HepG2 (cell line): ENCODE measurements around the gene PRKAG1. TPM values are rescaled to one million over a fixed set of nuclear protein-coding genes. Genes with fewer than 3 reads are reported as not detected.

Experiments used
- ATAC-seq: fragments of 200-7000 bp; cut with Tn5 transposase; 3 replicates; pipeline ENCODE4 v1.9.1; 2020; ENCODE audit warnings: mild to moderate bottlenecking, moderate library complexity
- BruUV-seq: library from RNA; stranded (reverse); fragments of 400-500 nt; replicated peaks from 2 replicates; lab custom pipeline; 2021; lab: Mats Ljungman, UMichigan
- CTCF ChIA-PET: fragments of 300-600 bp; formaldehyde crosslinking; extraction: SDS; loops from one replicate; lab custom pipeline; 2021; ENCODE audit warnings: low total read pairs, inconsistent platforms, low intra/inter-chr PET ratio; lab: Yijun Ruan, JAX
- POLR2A ChIA-PET: fragments of 350-600 bp; sonication (Branson Sonifier 250); formaldehyde crosslinking; loops from one replicate; lab custom pipeline; 2020; ENCODE audit warnings: antibody characterized with exemption, inconsistent platforms; lab: Yijun Ruan, JAX
- DNase-seq: peaks from one replicate; pipeline ENCODE4 v3.0.0-alpha.2; 2015; ENCODE audit warnings: low spot score
- FAIRE-seq: peaks from 3 replicates; lab custom pipeline; 2011; peaks lifted over from hg19 to GRCh38; lab: Jason Lieb, UNC
- H2AFZ ChIP-seq: one replicate; pipeline ENCODE4 v1.6.1; 2011; ENCODE audit warnings: low read length, inconsistent platforms
- H3K27ac ChIP-seq: fragments of 300-600 bp; 3 replicates; pipeline ENCODE4 v1.8.0; 2011; ENCODE audit warnings: mixed run types, mild to moderate bottlenecking, mixed read lengths, low read length, inconsistent platforms; ENCODE audit not compliant: insufficient read depth; ENCODE audit errors: extremely low read length
- H3K27me3 ChIP-seq, 2 experiments: fragments of 200-600 bp in 1 of 2; 2 replicates in 1 of 2; 3 replicates in 1 of 2; pipeline versions ENCODE4 v1.6.0 to v1.8.0; 2011; ENCODE audit warnings: low read length in 2 of 2, mild to moderate bottlenecking in 2 of 2, moderate library complexity in 2 of 2, inconsistent platforms in 1 of 2; ENCODE audit not compliant: insufficient read depth in 2 of 2, control insufficient read depth in 1 of 2
- H3K36me3 ChIP-seq, 2 experiments: fragments of 200-600 bp in 1 of 2; replicated peaks in 1 of 2; 2 replicates in 1 of 2; 3 replicates in 1 of 2; pipeline versions ENCODE4 v1.5.1 to v1.8.0; 2011; ENCODE audit warnings: low read length in 2 of 2, inconsistent platforms in 1 of 2; ENCODE audit not compliant: insufficient read depth in 2 of 2, control insufficient read depth in 1 of 2
- H3K4me1 ChIP-seq: 2 replicates; pipeline ENCODE4 v1.5.1; 2012; ENCODE audit warnings: low read length, inconsistent platforms; ENCODE audit not compliant: insufficient read depth
- H3K4me2 ChIP-seq: 2 replicates; pipeline ENCODE4 v1.6.0; 2011; ENCODE audit warnings: low read depth, low read length, inconsistent platforms
- H3K4me3 ChIP-seq, 3 experiments: fragments of 200-600 bp in 1 of 3; sonication (generic), shearing (Covaris generic) in 1 of 3; replicated peaks in 1 of 3; 2 replicates each; pipeline ENCODE4 v1.5.1; 2011 to 2016; ENCODE audit warnings: low read length in 3 of 3, inconsistent platforms in 2 of 3, low read depth in 2 of 3, mild to moderate bottlenecking in 2 of 3, control low read depth in 1 of 3, mixed read lengths in 1 of 3; ENCODE audit not compliant: insufficient read depth in 1 of 3
- H3K79me2 ChIP-seq: one replicate; pipeline ENCODE4 v1.6.1; 2011; ENCODE audit warnings: low read length, inconsistent platforms; ENCODE audit not compliant: insufficient read depth
- H3K9ac ChIP-seq: 2 replicates; pipeline ENCODE4 v1.6.0; 2011; ENCODE audit warnings: mild to moderate bottlenecking, low read depth, low read length, inconsistent platforms; ENCODE audit not compliant: insufficient read depth
- H3K9me3 ChIP-seq: 2 replicates; pipeline ENCODE4 v1.5.1; 2012; ENCODE audit warnings: mild to moderate bottlenecking, low read length
- H4K20me1 ChIP-seq: 2 replicates; pipeline ENCODE4 v1.6.0; 2011; ENCODE audit warnings: inconsistent platforms, mild to moderate bottlenecking, low read length, moderate library complexity; ENCODE audit not compliant: insufficient read depth
- AGO2 ChIP-seq: fragments of 200-400 bp; formaldehyde crosslinking; optimal IDR thresholded peaks from 2 replicates; pipeline ENCODE3; 2017; ENCODE audit warnings: mild to moderate bottlenecking, low read depth, low read length, moderate library complexity
- FOXJ3 ChIP-seq: sonication (generic); formaldehyde crosslinking; IDR thresholded peaks from 2 replicates; pipeline ENCODE4 v1.4.0; 2020; ENCODE audit warnings: missing genetic modification reagents, mild to moderate bottlenecking, borderline replicate concordance
- HNRNPL ChIP-seq: fragments of 200-400 bp; formaldehyde crosslinking; IDR thresholded peaks from 2 replicates; pipeline ENCODE4 v1.6.1; 2017; ENCODE audit warnings: mild to moderate bottlenecking, low read depth, low read length
- MTA3 ChIP-seq: sonication (generic); formaldehyde crosslinking; IDR thresholded peaks from 2 replicates; pipeline ENCODE4 v1.4.0; 2020; ENCODE audit warnings: missing genetic modification reagents
- PHB2 ChIP-seq: fragments of 450-650 bp; IDR thresholded peaks from 2 replicates; pipeline ENCODE4 v1.6.1; 2018; ENCODE audit not compliant: partially characterized antibody
- POLR2A ChIP-seq, 2 experiments: IDR thresholded peaks; 2 replicates each; pipeline ENCODE4 v1.6.1; 2011; ENCODE audit warnings: low read depth in 2 of 2, low read length in 2 of 2, mild to moderate bottlenecking in 1 of 2, moderate library complexity in 1 of 2; ENCODE audit not compliant: insufficient read depth in 1 of 2
- RBM22 ChIP-seq: fragments of 200-400 bp; formaldehyde crosslinking; optimal IDR thresholded peaks from 2 replicates; pipeline ENCODE3; 2017; ENCODE audit warnings: mild to moderate bottlenecking, low read length, moderate library complexity
- RERE ChIP-seq: IDR thresholded peaks from 2 replicates; pipeline ENCODE4 v1.6.1; 2016; ENCODE audit warnings: low read depth, missing genetic modification reagents, missing compliant biosample characterization
- ZFP36 ChIP-seq: fragments of 150-350 bp; IDR thresholded peaks from 2 replicates; pipeline ENCODE4 v1.6.1; 2018; ENCODE audit warnings: borderline replicate concordance, low read length, low read depth; ENCODE audit not compliant: partially characterized antibody
- ZFP36L1 ChIP-seq: sonication (generic); formaldehyde crosslinking; IDR thresholded peaks from 2 replicates; pipeline ENCODE4 v1.8.0; 2022; ENCODE audit warnings: mild to moderate bottlenecking, missing genetic modification reagents, moderate library complexity
- ZNF546 ChIP-seq: sonication (generic); formaldehyde crosslinking; conservative IDR thresholded peaks from 2 replicates; pipeline ENCODE4 v1.8.1; 2023; ENCODE audit warnings: mild to moderate bottlenecking, missing genetic modification reagents
- ZNF747 ChIP-seq: sonication (generic); formaldehyde crosslinking; IDR thresholded peaks from 2 replicates; pipeline ENCODE4 v1.8.1; 2023; ENCODE audit warnings: missing genetic modification reagents, mild to moderate bottlenecking, borderline replicate concordance
- WGBS: methylation state at CpG from one replicate; pipeline ENCODE4 v1.1.6; 2017; ENCODE audit warnings: low lambda C conversion rate; 5-methylcytosine and 5-hydroxymethylcytosine counted together
- in situ Hi-C: cut with HindIII; loops from 2 replicates; pipeline ENCODE4 v1.10.0; 2017; ENCODE audit warnings: low pct_unique_long_range_greater_than_20kb; ENCODE audit not compliant: extremely low pct_ligation_motif_present
- intact Hi-C: fragments of 100-400 bp; cut with micrococcal nuclease; formaldehyde crosslinking; loops from one replicate; pipeline ENCODE4 v1.10.0; 2022; ENCODE audit not compliant: unreplicated experiment
- polyA plus RNA-seq, 8 experiments: library from polyadenylated mRNA; depleted of rRNA in 3 of 8; stranded (reverse) in 7 of 8; unstranded in 1 of 8; fragments of >200 nt; fragmentation: Illumina TruSeq in 4 of 8; extraction: Trizol in 4 of 8; gene quantifications; 2 replicates each; pipeline versions ENCODE4 v1.2.1 to v1.2.3, GENCODE V29; 2011 to 2016; ENCODE audit warnings: low read depth in 4 of 8, missing spikeins in 1 of 8, mixed read lengths in 1 of 8; ENCODE audit not compliant: insufficient read depth in 1 of 8
- total RNA-seq, 5 experiments: library from RNA; depleted of rRNA; stranded (reverse); fragments of >200 nt; fragmentation: Illumina TruSeq; extraction: Trizol; gene quantifications; 2 replicates each; pipeline ENCODE4 v1.2.3, GENCODE V29; 2016; ENCODE audit warnings: low read depth in 1 of 5
- TF ChIP-seq, protein P1 (sequence below): sonication (generic); formaldehyde crosslinking; IDR thresholded peaks from 2 replicates; pipeline ENCODE4 v1.5.1; 2020; ENCODE audit warnings: mild to moderate bottlenecking, missing genetic modification reagents, borderline replicate concordance

Gene PRKAG1
- total and polyA plus RNA-seq, 2 of the 13 experiments (the other 11 are each of a cell fraction or from before 2014, with no cell fraction given): 26.1 to 32.8 TPM

DNA sequence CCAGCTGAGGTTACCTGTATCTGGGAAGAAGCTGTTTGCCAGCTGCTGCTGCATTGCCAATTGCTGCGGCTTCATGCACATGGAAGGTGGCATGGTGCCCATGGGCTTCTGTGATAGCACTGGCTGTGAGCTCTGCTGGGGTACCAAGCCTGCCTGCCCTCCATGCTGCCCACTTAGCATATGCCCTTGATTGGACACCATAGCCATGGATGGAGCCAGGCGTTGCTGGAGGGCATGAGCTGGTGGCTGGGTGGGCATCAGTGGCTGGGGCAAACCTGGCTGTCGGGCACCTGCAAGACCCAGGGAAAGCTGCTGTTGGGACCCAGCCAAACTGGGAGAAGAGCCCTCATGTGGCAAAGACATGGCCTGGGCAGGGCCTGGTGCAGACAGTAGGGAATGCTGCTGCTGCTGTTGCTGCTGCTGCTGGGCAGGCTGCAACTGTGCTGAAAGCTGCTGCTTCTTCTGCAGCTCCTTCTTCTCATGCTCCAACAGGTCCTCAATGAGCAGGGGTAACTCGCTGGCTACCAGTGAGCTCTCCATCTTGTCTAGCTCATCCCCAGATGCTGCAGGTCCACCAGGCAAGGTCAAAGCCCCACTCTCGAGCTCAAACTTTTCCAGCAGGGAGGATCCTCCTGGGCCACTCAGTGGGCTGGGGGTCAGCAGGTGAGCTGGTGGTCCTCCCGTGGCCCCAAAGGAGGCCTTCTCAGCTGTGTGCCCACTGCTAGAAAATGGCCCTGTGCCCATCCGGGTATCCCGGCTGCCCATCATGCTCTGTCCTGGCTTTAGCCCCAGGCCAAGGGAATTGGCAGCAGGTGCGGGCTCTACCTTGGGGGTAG is 18.8 kb upstream of the PRKAG1 start:
- no peak overlapping the region for H3K27ac ChIP-seq
- DNase-seq (no peak), FAIRE-seq (no peak), ATAC-seq (no peak)
- no peaks in the 10 kb centered on the region for H3K79me2 ChIP-seq
- 98% methylated on average over 7 of the region's 9 CpGs for WGBS
- no peaks in the 10 kb centered on the region for H3K4me1 ChIP-seq
- no TSS peak for BruUV-seq
- no peaks in the 10 kb centered on the region for H4K20me1 ChIP-seq
- no peaks in the 10 kb centered on the region for H3K9me3 ChIP-seq
- no peak overlapping the region for H2AFZ ChIP-seq
- no peak overlapping the region for H3K9ac ChIP-seq
- CTCF ChIA-PET: no interaction called here
- no peak overlapping the region for H3K4me3 ChIP-seq
- in situ Hi-C loops: no loop called here
- peaks cover 53 to 92% of the 10 kb centered on the region in 2 experiments; a peak in 4 of 5 replicates for H3K36me3 ChIP-seq
- intact Hi-C loops: no loop called here
- POLR2A ChIA-PET: interaction anchor here (0.8 to 1.3 kb wide), 2 partner anchors 14 to 19 kb away, joined by 3 read pairs; no protein-coding TSS in a partner anchor
- no peaks in the 10 kb centered on the region for H3K27me3 ChIP-seq
- H3K4me2 ChIP-seq: no peak overlapping the region
- TF ChIP-seq MTA3 (no peak), POLR2A (IDR thresholded peaks at IDR 0.05; ENCODE audit: insufficient read depth in 1 of 2, low read depth in 2 of 2, low read length in 2 of 2) (peak in 1 of 2 experiments; percentile 19; a peak in 1 of 4 replicates), ZNF747 (CRISPR knock-in tag) (no peak), HNRNPL (0 out of 2 replicates have a peak, but pooled peaks have one; percentile 31), AGO2 (peak; percentile 58), PHB2 (no peak), ZNF546 (CRISPR knock-in tag) (no peak), RBM22 (peak; percentile 46), RERE (no peak), ZFP36L1 (CRISPR knock-in tag) (no peak), ZFP36 (no peak), FOXJ3 (CRISPR knock-in tag) (no peak)
- TF ChIP-seq, protein P1, sequence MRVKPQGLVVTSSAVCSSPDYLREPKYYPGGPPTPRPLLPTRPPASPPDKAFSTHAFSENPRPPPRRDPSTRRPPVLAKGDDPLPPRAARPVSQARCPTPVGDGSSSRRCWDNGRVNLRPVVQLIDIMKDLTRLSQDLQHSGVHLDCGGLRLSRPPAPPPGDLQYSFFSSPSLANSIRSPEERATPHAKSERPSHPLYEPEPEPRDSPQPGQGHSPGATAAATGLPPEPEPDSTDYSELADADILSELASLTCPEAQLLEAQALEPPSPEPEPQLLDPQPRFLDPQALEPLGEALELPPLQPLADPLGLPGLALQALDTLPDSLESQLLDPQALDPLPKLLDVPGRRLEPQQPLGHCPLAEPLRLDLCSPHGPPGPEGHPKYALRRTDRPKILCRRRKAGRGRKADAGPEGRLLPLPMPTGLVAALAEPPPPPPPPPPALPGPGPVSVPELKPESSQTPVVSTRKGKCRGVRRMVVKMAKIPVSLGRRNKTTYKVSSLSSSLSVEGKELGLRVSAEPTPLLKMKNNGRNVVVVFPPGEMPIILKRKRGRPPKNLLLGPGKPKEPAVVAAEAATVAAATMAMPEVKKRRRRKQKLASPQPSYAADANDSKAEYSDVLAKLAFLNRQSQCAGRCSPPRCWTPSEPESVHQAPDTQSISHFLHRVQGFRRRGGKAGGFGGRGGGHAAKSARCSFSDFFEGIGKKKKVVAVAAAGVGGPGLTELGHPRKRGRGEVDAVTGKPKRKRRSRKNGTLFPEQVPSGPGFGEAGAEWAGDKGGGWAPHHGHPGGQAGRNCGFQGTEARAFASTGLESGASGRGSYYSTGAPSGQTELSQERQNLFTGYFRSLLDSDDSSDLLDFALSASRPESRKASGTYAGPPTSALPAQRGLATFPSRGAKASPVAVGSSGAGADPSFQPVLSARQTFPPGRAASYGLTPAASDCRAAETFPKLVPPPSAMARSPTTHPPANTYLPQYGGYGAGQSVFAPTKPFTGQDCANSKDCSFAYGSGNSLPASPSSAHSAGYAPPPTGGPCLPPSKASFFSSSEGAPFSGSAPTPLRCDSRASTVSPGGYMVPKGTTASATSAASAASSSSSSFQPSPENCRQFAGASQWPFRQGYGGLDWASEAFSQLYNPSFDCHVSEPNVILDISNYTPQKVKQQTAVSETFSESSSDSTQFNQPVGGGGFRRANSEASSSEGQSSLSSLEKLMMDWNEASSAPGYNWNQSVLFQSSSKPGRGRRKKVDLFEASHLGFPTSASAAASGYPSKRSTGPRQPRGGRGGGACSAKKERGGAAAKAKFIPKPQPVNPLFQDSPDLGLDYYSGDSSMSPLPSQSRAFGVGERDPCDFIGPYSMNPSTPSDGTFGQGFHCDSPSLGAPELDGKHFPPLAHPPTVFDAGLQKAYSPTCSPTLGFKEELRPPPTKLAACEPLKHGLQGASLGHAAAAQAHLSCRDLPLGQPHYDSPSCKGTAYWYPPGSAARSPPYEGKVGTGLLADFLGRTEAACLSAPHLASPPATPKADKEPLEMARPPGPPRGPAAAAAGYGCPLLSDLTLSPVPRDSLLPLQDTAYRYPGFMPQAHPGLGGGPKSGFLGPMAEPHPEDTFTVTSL (CRISPR knock-in tag): no peak
